ENCODE measurements around the gene HNRNPA1L2.
"Not testable (repeated sequence)": the region's sequence is repeated elsewhere in the genome, so short reads cannot be mapped to it uniquely, and the experiment has no call there.

HNRNPA1L2 gene

GRCh38 chr13:52646967-52647366 is 4.7 kb downstream of the HNRNPA1L2 start:
- DNase-seq (ENCODE audit: low spot score), result no peak

- DNase-seq (ENCODE audit: low spot score), result no peak
These were observed 8.5 kb downstream of the HNRNPA1L2 start for GRCh38 chr13:52650731-52651130.

- no peak for DNase-seq (ENCODE audit: low spot score)
These were observed 9.6 kb downstream of the HNRNPA1L2 start for GRCh38 chr13:52651897-52652195.

- DNase-seq (ENCODE audit: low spot score), result peak; percentile 93
These were observed 10.2 kb downstream of the HNRNPA1L2 start, which contains the start of gene SUGT1 for GRCh38 chr13:52652196-52652979. SUGT1 (plus strand) TSS chr13:52652836; CDS start chr13:52652921, 85 bp downstream.

GRCh38 chr13:52652980-52653303 is 10.7 kb downstream of the HNRNPA1L2 start:
- DNase-seq (ENCODE audit: low spot score), result no peak

DNA sequence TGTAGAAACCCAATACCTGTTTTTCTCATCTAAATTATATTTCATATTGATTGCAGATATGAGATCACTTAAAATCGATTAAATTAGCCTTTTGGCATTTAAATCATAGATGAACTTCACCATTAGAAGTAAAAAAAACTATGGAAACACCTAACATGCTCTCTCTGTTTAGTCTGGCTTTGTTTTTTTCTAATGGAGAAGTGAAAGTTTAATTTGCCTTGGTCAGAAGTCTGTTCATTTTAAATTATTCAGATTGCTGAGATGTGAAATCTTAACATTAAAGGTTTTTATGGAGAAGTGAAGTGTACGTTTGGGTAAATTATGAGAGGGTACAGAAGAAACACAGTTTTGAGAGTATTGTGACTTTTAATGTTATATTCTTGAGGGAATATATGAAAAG is 17.1 kb downstream of the HNRNPA1L2 start:
- no peak for DNase-seq (ENCODE audit: low spot score)

DNA sequence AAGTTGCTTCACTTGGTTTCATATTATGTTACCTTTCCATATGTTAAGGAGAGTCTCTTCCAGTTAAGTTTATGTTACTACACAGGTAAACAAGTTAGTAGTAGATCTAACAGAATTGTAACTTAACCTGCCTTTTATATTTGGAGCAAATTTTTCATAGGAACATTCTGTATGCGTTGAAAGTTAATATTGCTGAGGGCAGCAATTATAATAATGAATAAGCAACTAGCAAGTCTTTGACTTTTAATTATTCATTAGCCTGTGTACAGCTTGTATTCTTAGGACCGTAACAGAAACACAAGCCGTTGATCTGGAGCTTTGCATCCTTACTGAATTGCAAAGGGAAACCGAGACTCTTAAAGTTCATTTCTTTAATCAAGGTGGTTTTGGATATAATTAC is 22.0 kb downstream of the HNRNPA1L2 start:
- DNase-seq (ENCODE audit: low spot score), result no peak

GRCh38 chr13:52665325-52665724 is 23.1 kb downstream of the HNRNPA1L2 start:
- DNase-seq (ENCODE audit: low spot score), result no peak

DNA sequence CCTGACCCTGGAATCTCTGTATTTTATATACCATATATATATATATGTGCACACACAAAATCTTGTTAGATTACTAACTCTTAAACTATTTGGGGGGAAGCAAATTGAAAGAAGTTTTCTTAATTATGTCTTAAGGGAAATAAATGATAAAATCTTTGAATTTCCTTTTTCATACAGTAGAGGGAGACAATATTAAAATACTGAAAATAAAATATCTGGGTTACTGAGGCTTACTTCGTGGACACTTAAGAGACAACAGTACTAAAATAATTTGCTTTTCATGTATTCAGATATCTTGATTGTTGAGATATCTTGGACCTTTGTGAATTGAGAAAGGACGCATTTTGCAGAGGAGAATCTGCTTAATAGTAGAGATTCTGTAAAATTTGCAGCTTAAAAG is 27.4 kb downstream of the HNRNPA1L2 start:
- DNase-seq (ENCODE audit: low spot score), result no peak

DNA sequence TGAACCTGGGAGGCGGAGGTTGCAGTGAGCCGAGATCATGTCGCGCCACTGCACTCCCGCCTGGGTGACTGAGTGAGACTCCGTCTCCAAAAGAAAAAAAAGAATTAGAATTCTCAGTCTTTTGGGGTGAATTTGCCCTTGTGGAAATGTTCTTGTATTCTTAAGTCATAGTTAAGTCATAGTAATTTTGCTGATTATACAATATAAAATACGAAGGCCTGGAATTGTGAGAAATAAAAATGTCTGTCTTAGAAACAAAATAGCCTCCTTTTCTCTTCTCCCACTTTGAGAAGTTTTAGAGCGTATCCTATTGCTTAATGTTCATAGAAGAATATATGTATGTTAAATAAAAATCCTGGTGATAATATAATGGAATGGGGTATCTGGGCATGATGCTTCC is 28.5 kb downstream of the HNRNPA1L2 start:
- no peak for DNase-seq (ENCODE audit: low spot score)

DNA sequence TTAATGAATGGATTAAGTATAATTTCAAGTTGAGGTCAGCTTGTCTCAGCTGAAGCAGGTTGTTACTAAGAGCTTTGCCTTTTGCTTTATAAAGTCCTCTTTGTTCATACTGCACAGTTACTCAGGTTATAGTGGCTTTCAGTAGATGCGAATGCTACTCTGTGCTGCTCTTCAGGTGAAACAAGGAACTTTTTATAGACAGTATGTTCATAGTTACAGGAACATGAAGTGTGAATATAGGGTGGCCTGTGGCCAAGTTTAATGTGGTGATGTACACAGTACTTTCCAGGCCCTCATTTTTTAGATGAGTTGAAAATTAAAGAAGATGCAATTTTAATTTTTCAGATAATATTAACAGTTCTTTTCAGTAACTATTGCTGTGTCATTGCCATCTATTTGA is 31.2 kb downstream of the HNRNPA1L2 start:
- no peak for DNase-seq (ENCODE audit: low spot score)

DNA sequence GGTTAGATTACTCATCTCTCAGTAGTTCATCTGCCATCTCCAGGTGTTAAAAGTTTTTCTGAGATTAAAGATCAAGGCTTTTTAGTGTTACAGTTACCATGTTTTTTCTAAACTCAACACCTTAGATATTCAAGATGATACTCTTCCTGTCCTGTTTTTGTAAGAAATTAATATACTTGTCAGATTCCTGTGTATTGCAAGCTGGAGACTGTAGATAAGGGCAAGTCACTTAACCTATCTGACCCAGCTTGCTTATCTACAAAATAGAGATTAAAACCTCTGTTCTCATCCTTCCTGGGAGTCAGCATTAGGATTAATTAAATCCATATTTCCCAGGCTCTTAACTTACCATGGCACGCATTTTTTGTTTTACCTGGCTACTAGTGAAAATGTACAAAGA is 35.6 kb downstream of the HNRNPA1L2 start:
- no peak for DNase-seq (ENCODE audit: low spot score)

GRCh38 chr13:52685806-52686205 is 43.6 kb downstream of the HNRNPA1L2 start:
- not testable (repeated sequence) for DNase-seq (ENCODE audit: low spot score)

DNA sequence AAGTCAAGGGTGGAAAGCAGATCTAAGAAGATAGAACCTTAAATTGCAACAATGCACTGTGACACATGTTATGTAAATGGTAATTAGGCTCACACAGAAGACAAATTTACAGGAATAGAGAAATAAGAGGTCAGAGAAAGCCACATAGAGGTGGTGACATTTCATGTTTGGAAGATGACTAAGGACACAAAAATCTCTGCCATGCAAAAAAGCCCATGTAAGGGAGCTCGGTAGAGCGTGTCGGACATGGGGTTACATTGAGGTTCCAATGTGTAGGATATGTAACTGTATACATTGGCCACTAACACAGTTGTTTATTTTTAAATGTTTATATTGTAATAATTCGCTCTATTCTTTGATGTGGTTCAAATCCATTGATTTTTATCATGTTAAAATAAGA is 44.1 kb downstream of the HNRNPA1L2 start:
- no peak for DNase-seq (ENCODE audit: low spot score)

All from CD4-positive, alpha-beta T cell treated with Interleukin-6 at 100 ng/mL for 8 hours (primary cell).